GM10266 (cell line): ENCODE measurements around the gene PKIG.

ENCODE experiments used
- DNase-seq: peaks from one replicate; pipeline ENCODE4 v3.0.0; 2012; ENCODE audit errors: extremely low spot score
- CTCF ChIP-seq: IDR thresholded peaks from 2 replicates; pipeline ENCODE4 v1.5.1; 2012; ENCODE audit warnings: mild to moderate bottlenecking, low read depth; ENCODE audit not compliant: control insufficient read depth, insufficient read depth; ENCODE audit errors: missing control alignments

The PKIG gene

DNA sequence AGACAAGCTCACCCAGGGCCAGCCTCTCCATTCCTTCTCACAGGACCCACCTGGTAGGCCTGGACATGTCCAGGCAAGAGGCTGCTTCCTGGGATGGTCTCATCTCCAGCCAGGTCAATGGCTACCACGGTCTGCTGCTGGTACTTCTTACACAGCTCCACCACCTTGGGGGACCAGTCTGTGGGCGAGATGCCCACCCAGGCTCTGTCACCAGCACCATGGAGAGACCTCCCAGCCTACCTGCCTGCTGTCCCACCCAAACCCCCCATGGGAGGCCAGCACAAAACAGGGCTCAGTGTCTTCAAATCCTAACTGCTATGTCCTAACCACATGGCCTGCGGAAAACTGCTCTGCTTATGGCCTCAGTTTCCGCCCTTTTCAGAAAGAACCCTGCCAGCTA is 41.8 kb downstream of the PKIG start:
- no peak for TF ChIP-seq CTCF
- no peak for DNase-seq

GRCh38 chr20:44624743-44625271 is 42.4 kb downstream of the PKIG start:
- DNase-seq = no peak
- TF ChIP-seq CTCF = no peak

- DNase-seq = no peak
- TF ChIP-seq CTCF = no peak
Measured at GRCh38 chr20:44625361-44625760, 43.0 kb downstream of the PKIG start.

- no peak for TF ChIP-seq CTCF
- no peak for DNase-seq
Measured at GRCh38 chr20:44626278-44626677, 43.9 kb downstream of the PKIG start.

- TF ChIP-seq CTCF = no peak
- no peak for DNase-seq
Measured at GRCh38 chr20:44627364-44628010, 45.1 kb downstream of the PKIG start.

DNA sequence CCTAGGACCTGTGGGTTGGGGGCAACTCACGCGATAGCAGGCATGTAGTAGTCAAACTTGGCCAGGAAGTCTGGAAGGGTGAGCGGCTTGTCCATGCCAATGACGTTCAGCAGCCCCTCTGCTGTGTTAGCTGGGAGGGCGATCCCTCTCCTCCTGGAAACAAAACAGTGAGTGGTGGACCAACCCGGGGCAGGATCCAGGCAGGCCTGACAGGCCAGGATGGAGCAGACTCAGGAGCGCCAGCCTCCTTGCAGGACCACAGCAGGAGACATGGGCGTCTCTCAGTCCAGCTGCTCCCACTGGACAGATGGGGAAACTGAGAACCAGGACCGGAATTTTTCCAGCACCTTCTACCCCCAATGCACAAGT is 46.6 kb downstream of the PKIG start:
- DNase-seq = no peak
- TF ChIP-seq CTCF = no peak

DNA sequence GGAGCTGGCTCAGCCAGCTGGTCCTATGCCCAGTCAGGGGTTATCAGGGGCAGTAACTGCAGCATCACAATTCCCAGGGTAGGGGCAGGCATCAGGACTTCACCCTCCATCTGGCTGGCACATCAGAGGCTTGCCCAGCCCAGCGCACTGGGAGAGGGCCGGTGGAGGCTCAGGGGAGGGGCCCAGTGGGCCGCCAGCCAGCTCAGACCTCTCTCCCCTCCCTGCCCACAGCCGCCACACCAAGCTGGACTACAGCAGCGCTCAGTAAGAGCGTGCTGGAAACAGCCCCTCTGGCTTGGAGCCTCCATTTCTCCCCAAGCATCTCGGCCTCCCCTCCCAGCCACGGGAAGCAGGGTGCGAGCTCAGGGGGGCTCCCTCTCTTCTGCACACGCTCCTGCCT is 47.2 kb downstream of the PKIG start:
- no peak for DNase-seq
- no peak for TF ChIP-seq CTCF
